ENCODE data around the gene HS3ST3B1. TPM values are rescaled to one million over a fixed set of nuclear protein-coding genes. Genes with fewer than 3 reads are reported as not detected.
A peak's percentile ranks its signal among the peaks of the same experiment; 100 is the strongest.

Gene HS3ST3B1
- total RNA-seq, 2 experiments from 2014 or later, result 4.9 to 5.1 TPM

GRCh38 chr17:14311981-14312380, 11.1 kb downstream of the HS3ST3B1 start:
- H3K4me1 Mint-ChIP-seq (ENCODE audit: low read depth), result peaks cover 65% of the 10 kb centered on the region
- ChIA-PET POLR2A (interaction anchor here (1.5 kb wide), 1 partner anchor 11 kb away, joined by 5 read pairs; the partner anchor contains the start of gene HS3ST3B1), CTCF (interaction anchor here (1.0 kb wide), 1 partner anchor 10 kb away, joined by 3 read pairs; no protein-coding TSS in a partner anchor)
- no peak for TF ChIP-seq CTCF (IDR thresholded peaks at IDR 0.05)
- H3K36me3 Mint-ChIP-seq (ENCODE audit: low read depth), result peaks cover 17% of the 10 kb centered on the region
- no peak overlapping the region for H3K27ac Mint-ChIP-seq
- DNase-seq, result no peak
- H3K4me3 Mint-ChIP-seq, result no peak overlapping the region
- no peaks in the 10 kb centered on the region for H3K27me3 Mint-ChIP-seq
- H3K9me3 Mint-ChIP-seq, result no peaks in the 10 kb centered on the region
- intact Hi-C loops (cut with micrococcal nuclease), result no loop called here
- no peak for ATAC-seq

GRCh38 chr17:14312522-14312921, 11.6 kb downstream of the HS3ST3B1 start:
- peaks cover 17% of the 10 kb centered on the region for H3K36me3 Mint-ChIP-seq (ENCODE audit: low read depth)
- H3K4me1 Mint-ChIP-seq (ENCODE audit: low read depth), result peaks cover 69% of the 10 kb centered on the region
- no peaks in the 10 kb centered on the region for H3K9me3 Mint-ChIP-seq
- DNase-seq (no peak), ATAC-seq (no peak)
- CTCF ChIA-PET, result interaction anchor here (1.0 to 1.4 kb wide), 2 partner anchors 10 to 20 kb away, joined by 3 read pairs; no protein-coding TSS in a partner anchor
- H3K27me3 Mint-ChIP-seq, result no peaks in the 10 kb centered on the region
- POLR2A ChIA-PET, result interaction anchor here (1.5 kb wide), 1 partner anchor 12 kb away, joined by 5 read pairs; the partner anchor contains the start of gene HS3ST3B1
- H3K27ac Mint-ChIP-seq, result no peak overlapping the region
- H3K4me3 Mint-ChIP-seq, result no peak overlapping the region
- no peak for TF ChIP-seq CTCF (IDR thresholded peaks at IDR 0.05)
- intact Hi-C loops (cut with micrococcal nuclease), result no loop called here

- no peak for DNase-seq
- H3K36me3 Mint-ChIP-seq (ENCODE audit: low read depth), result peaks cover 16% of the 10 kb centered on the region
- peaks cover 75% of the 10 kb centered on the region for H3K4me1 Mint-ChIP-seq (ENCODE audit: low read depth)
- ChIA-PET CTCF (interaction anchor here (0.9 to 1.6 kb wide), 3 partner anchors 13 to 497 kb away, joined by 3 to 5 read pairs (median 3); no protein-coding TSS in a partner anchor), POLR2A (interaction anchor here (1.1 to 1.7 kb wide), 3 partner anchors 8 to 14 kb away, joined by 3 to 5 read pairs (median 4); no protein-coding TSS in a partner anchor)
- H3K27me3 Mint-ChIP-seq, result no peaks in the 10 kb centered on the region
- intact Hi-C loops (cut with micrococcal nuclease), result no loop called here
- H3K4me3 Mint-ChIP-seq, result no peak overlapping the region
- no peak for ATAC-seq
- H3K9me3 Mint-ChIP-seq, result no peaks in the 10 kb centered on the region
- no peak for TF ChIP-seq CTCF (IDR thresholded peaks at IDR 0.05)
- H3K27ac Mint-ChIP-seq, result no peak overlapping the region
Measured at GRCh38 chr17:14316126-14316832, 15.4 kb downstream of the HS3ST3B1 start.

GRCh38 chr17:14317383-14317782, 16.5 kb downstream of the HS3ST3B1 start:
- H3K27me3 Mint-ChIP-seq, result no peaks in the 10 kb centered on the region
- H3K4me3 Mint-ChIP-seq, result no peak overlapping the region
- H3K36me3 Mint-ChIP-seq (ENCODE audit: low read depth), result peaks cover 13% of the 10 kb centered on the region
- H3K9me3 Mint-ChIP-seq, result no peaks in the 10 kb centered on the region
- no peak for TF ChIP-seq CTCF (IDR thresholded peaks at IDR 0.05)
- ChIA-PET CTCF (interaction anchor here (0.9 to 2.4 kb wide), 5 partner anchors 9 to 496 kb away, joined by 3 to 14 read pairs (median 6); partner anchors contain the start of gene HS3ST3B1), POLR2A (interaction anchor here (1.4 kb wide), 1 partner anchor 11 kb away, joined by 5 read pairs; no protein-coding TSS in a partner anchor)
- intact Hi-C loops (cut with micrococcal nuclease), result no loop called here
- ATAC-seq (no peak), DNase-seq (no peak)
- H3K27ac Mint-ChIP-seq, result peak overlapping the region; percentile 5
- peaks cover 74% of the 10 kb centered on the region for H3K4me1 Mint-ChIP-seq (ENCODE audit: low read depth)
